Measurements from ENCODE around the gene CLRN2. TPM values are rescaled to one million over a fixed set of nuclear protein-coding genes. Genes with fewer than 3 reads are reported as not detected.

Gene CLRN2
- total and polyA plus RNA-seq, 9 of the 15 experiments (the other 6 are each of a cell fraction or from before 2014, with no cell fraction given) = not detected

DNA sequence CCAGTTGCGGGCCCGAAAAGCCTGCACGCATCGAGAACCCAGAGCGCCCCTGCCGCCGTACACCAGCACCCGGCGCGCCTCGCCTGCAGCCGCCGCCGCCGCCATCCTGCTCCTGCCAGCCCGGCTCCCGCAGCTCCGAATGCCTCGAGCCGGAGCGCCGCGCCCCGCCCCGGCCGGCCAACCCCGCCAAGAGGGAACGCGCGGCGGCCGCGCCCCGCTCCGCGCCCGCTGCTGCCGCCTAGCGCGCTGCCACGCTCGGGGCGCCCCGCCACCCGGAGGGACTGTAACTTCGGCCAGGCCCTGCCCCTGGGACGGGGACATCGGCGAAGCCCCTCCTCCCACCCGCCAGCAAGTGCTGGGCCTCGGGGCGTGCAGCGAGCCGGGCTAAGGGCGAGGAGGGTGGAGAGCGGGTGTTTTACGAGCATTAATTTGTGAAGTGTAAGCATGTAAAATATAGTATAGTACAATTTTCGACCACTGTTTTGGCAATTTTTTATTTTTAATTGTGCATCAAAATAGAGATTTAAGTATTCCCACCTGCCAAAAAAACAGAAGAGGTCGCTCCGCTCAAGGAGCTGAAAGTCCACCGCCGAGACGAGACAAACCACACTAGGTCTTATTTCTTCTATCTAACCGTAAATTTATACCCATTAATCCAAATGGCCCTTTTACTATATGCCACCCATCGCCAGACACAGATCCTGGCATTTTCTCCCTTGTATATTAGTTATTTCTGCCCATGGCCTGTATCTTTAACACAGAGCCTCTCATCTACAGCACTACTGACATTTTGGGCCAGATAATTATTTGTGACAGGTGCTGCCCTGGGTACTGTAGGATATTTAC, 2.8 kb upstream of the CLRN2 start, which contains the start of gene QDPR (continued):
- TF ChIP-seq, protein P1, sequence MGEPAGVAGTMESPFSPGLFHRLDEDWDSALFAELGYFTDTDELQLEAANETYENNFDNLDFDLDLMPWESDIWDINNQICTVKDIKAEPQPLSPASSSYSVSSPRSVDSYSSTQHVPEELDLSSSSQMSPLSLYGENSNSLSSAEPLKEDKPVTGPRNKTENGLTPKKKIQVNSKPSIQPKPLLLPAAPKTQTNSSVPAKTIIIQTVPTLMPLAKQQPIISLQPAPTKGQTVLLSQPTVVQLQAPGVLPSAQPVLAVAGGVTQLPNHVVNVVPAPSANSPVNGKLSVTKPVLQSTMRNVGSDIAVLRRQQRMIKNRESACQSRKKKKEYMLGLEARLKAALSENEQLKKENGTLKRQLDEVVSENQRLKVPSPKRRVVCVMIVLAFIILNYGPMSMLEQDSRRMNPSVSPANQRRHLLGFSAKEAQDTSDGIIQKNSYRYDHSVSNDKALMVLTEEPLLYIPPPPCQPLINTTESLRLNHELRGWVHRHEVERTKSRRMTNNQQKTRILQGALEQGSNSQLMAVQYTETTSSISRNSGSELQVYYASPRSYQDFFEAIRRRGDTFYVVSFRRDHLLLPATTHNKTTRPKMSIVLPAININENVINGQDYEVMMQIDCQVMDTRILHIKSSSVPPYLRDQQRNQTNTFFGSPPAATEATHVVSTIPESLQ (CRISPR knock-in tag; IDR thresholded peaks at IDR 0.05) = no peak
- TF ChIP-seq, protein P2, sequence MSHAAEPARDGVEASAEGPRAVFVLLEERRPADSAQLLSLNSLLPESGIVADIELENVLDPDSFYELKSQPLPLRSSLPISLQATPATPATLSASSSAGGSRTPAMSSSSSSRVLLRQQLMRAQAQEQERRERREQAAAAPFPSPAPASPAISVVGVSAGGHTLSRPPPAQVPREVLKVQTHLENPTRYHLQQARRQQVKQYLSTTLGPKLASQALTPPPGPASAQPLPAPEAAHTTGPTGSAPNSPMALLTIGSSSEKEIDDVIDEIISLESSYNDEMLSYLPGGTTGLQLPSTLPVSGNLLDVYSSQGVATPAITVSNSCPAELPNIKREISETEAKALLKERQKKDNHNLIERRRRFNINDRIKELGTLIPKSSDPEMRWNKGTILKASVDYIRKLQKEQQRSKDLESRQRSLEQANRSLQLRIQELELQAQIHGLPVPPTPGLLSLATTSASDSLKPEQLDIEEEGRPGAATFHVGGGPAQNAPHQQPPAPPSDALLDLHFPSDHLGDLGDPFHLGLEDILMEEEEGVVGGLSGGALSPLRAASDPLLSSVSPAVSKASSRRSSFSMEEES (CRISPR knock-in tag; IDR thresholded peaks at IDR 0.05) = no peak
- TF ChIP-seq, protein P3, sequence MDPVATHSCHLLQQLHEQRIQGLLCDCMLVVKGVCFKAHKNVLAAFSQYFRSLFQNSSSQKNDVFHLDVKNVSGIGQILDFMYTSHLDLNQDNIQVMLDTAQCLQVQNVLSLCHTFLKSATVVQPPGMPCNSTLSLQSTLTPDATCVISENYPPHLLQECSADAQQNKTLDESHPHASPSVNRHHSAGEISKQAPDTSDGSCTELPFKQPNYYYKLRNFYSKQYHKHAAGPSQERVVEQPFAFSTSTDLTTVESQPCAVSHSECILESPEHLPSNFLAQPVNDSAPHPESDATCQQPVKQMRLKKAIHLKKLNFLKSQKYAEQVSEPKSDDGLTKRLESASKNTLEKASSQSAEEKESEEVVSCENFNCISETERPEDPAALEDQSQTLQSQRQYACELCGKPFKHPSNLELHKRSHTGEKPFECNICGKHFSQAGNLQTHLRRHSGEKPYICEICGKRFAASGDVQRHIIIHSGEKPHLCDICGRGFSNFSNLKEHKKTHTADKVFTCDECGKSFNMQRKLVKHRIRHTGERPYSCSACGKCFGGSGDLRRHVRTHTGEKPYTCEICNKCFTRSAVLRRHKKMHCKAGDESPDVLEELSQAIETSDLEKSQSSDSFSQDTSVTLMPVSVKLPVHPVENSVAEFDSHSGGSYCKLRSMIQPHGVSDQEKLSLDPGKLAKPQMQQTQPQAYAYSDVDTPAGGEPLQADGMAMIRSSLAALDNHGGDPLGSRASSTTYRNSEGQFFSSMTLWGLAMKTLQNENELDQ (CRISPR knock-in tag; IDR thresholded peaks at IDR 0.05; ENCODE audit: borderline replicate concordance) = no peak
- TF ChIP-seq ZNF124 (CRISPR knock-in tag; IDR thresholded peaks at IDR 0.05) (no peak), ZNF431 (CRISPR knock-in tag; IDR thresholded peaks at IDR 0.05) (no peak), BHLHE40 (IDR thresholded peaks at IDR 0.05; ENCODE audit: low read length) (no peak), TSC22D4 (tag; IDR thresholded peaks at IDR 0.05) (no peak), ZNF324 (CRISPR knock-in tag; IDR thresholded peaks at IDR 0.05) (no peak), ZNF146 (CRISPR knock-in tag; IDR thresholded peaks at IDR 0.05; ENCODE audit: unreplicated experiment) (no peak), PHB2 (IDR thresholded peaks at IDR 0.05; ENCODE audit: low read depth) (no peak), CBX2 (IDR thresholded peaks at IDR 0.05; ENCODE audit: insufficient read depth, low read length, poor library complexity, severe bottlenecking) (no peak), ZNF77 (CRISPR knock-in tag; IDR thresholded peaks at IDR 0.05) (no peak), SIN3A (IDR thresholded peaks at IDR 0.05; ENCODE audit: borderline replicate concordance in 2 of 2, control insufficient read depth in 1 of 2, low read depth in 2 of 2, low read length in 2 of 2) (0 out of 4 replicates have a peak, but pooled peaks of 1 of the 2 experiments have one; percentile 37), RBM22 (IDR thresholded peaks at IDR 0.05; ENCODE audit: low read depth, low read length, poor library complexity, severe bottlenecking) (no peak)
- TF ChIP-seq, protein P4, sequence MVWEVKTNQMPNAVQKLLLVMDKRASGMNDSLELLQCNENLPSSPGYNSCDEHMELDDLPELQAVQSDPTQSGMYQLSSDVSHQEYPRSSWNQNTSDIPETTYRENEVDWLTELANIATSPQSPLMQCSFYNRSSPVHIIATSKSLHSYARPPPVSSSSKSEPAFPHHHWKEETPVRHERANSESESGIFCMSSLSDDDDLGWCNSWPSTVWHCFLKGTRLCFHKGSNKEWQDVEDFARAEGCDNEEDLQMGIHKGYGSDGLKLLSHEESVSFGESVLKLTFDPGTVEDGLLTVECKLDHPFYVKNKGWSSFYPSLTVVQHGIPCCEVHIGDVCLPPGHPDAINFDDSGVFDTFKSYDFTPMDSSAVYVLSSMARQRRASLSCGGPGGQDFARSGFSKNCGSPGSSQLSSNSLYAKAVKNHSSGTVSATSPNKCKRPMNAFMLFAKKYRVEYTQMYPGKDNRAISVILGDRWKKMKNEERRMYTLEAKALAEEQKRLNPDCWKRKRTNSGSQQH (CRISPR knock-in tag; IDR thresholded peaks at IDR 0.05) = no peak
- TF ChIP-seq, protein P5, sequence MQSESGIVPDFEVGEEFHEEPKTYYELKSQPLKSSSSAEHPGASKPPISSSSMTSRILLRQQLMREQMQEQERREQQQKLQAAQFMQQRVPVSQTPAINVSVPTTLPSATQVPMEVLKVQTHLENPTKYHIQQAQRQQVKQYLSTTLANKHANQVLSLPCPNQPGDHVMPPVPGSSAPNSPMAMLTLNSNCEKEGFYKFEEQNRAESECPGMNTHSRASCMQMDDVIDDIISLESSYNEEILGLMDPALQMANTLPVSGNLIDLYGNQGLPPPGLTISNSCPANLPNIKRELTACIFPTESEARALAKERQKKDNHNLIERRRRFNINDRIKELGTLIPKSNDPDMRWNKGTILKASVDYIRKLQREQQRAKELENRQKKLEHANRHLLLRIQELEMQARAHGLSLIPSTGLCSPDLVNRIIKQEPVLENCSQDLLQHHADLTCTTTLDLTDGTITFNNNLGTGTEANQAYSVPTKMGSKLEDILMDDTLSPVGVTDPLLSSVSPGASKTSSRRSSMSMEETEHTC (IDR thresholded peaks at IDR 0.05) = no peak

Measured in K562 (cell line).